ENCODE data around the gene FOXF1.

Gene FOXF1

DNA sequence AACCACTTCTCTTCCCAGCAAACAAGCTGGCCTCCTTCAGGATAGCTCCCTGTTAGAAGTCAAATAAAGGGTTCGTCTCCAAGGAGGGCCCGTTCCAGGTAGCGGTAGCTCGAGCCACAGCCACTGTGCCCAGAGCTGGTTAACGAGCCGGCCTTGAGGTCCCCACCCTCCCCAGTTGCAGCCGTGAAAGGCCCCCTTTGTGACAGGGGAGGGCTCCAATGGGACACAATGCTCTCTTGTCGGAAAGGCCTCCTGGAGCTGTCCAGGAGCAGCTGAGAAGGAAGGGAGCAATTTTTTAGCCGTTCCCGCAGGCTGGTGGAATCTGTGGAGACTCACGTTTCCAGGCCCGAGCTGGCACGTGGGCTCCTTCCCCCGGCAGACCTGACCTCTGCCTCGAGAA is 29.9 kb upstream of the FOXF1 start:
- no peak for DNase-seq (ENCODE audit: low spot score)
- Mint-ChIP-seq H3K9me3 (no peaks in the 10 kb centered on the region), H3K27ac (no peak overlapping the region), H3K27me3 (ENCODE audit: low read depth) (peaks cover 17% of the 10 kb centered on the region), H3K4me3 (no peak overlapping the region), H3K4me1 (ENCODE audit: low read depth) (no peaks in the 10 kb centered on the region), H3K36me3 (ENCODE audit: low read depth) (no peaks in the 10 kb centered on the region)

DNA sequence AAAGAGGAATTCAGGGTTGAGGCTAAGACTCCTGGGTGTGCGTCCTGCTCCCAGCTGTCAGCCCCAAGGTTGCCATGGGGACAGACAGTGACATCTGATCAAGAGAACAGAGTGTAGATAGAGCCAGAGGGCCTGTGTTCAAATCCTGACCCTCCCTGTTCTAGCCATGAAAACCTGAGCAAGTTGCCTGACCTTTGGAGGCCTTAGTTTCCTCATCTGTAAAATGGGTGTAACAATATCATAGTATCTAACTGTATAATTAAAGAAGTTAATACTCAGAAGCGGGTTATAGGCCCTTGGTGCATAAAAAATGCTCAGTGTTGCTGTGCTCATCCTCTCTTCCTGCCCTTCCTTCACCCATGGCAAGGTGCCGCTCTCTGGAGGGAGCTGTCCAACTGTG is 28.7 kb upstream of the FOXF1 start:
- DNase-seq (ENCODE audit: low spot score) = no peak
- H3K4me1 Mint-ChIP-seq (ENCODE audit: low read depth) = no peaks in the 10 kb centered on the region
- no peaks in the 10 kb centered on the region for H3K9me3 Mint-ChIP-seq
- H3K27me3 Mint-ChIP-seq (ENCODE audit: low read depth) = peaks cover 11% of the 10 kb centered on the region
- no peaks in the 10 kb centered on the region for H3K36me3 Mint-ChIP-seq (ENCODE audit: low read depth)
- H3K4me3 Mint-ChIP-seq = no peak overlapping the region
- H3K27ac Mint-ChIP-seq = no peak overlapping the region

DNA sequence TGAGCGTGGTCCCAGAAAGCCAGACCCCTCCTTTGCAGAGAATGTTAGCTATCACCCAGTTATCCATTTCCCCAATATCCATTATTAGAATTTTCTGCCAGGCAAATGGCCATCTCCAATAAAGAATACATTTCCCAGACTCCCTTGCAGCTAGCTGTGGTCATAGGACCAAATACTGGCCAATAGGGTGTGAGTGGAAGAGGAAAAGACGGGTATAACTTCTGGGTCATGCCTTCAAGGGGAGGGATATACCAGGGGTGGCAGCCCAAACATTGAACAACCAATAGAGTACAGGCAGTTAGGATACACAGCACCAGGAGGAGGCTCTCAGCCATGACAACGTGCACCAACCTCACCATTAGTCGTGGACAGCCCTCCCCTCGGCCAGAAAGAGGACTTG is 26.1 kb upstream of the FOXF1 start:
- no peaks in the 10 kb centered on the region for H3K9me3 Mint-ChIP-seq
- H3K4me3 Mint-ChIP-seq = no peak overlapping the region
- H3K4me1 Mint-ChIP-seq (ENCODE audit: low read depth) = no peaks in the 10 kb centered on the region
- no peaks in the 10 kb centered on the region for H3K27me3 Mint-ChIP-seq (ENCODE audit: low read depth)
- H3K36me3 Mint-ChIP-seq (ENCODE audit: low read depth) = no peaks in the 10 kb centered on the region
- no peak overlapping the region for H3K27ac Mint-ChIP-seq
- DNase-seq (ENCODE audit: low spot score) = no peak

DNA sequence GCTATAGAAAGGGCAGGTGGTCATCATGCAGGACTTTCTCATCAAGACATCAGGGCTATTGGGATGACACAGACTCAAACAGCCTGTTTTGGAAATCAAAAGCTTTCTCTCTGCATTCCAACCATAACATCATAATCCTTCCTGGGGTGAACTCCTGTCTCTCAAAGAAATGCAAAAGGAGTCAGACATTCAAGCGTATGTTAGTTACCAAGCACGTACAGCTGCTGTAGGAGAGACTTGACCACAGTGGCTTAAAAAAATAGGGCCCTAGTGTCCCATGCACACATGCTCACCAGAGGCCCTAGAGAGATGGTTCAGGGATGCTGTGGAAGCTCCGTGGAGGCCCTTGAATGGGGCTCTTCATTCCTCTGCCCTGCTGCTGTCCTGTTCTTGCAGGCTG is 24.6 kb upstream of the FOXF1 start:
- H3K27ac Mint-ChIP-seq = no peak overlapping the region
- no peak overlapping the region for H3K4me3 Mint-ChIP-seq
- no peak for DNase-seq (ENCODE audit: low spot score)
- no peaks in the 10 kb centered on the region for H3K4me1 Mint-ChIP-seq (ENCODE audit: low read depth)
- H3K27me3 Mint-ChIP-seq (ENCODE audit: low read depth) = peaks cover 5% of the 10 kb centered on the region
- no peaks in the 10 kb centered on the region for H3K9me3 Mint-ChIP-seq
- H3K36me3 Mint-ChIP-seq (ENCODE audit: low read depth) = no peaks in the 10 kb centered on the region

DNA sequence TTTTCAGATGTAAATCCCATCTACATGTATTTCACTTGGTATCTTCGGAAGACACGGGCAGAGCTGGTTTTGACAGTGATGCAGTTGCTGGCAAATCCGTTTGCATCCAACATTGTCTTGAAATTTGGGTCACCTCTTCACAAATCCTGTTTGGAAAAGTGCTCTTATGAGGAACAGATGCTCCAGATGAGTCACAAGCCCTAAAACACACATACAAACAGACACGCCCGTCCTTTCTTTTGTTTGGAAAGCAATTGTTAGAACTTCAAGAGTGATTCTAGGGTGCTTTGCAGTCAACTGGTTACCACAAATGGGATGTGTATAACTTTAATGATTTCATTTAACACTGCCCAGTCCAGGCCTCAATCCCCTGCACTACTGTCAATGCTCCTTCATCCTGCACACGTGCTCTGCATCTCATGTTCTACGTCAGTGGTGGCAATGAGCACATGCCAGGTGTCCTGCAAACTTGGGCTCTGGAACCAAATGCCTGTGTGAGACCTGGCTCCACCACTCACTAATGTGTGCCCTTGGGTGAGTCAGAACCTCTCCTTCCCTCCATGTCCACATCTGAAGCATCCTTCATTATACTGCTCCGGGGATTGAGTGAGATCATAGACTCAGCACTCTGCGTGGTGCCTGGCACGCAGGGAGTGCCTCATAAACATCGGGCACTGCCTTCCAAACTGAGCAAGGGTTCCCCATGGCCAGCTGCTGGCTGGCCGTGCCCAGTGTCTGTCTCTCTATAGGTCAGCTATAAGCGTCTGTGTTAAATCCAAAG is 19.3 kb upstream of the FOXF1 start:
- Mint-ChIP-seq H3K4me3 (no peak overlapping the region), H3K4me1 (ENCODE audit: low read depth) (no peaks in the 10 kb centered on the region), H3K36me3 (ENCODE audit: low read depth) (no peaks in the 10 kb centered on the region), H3K9me3 (no peaks in the 10 kb centered on the region), H3K27ac (no peak overlapping the region), H3K27me3 (ENCODE audit: low read depth) (peaks cover 44% of the 10 kb centered on the region)
- no peak for DNase-seq (ENCODE audit: low spot score)

DNA sequence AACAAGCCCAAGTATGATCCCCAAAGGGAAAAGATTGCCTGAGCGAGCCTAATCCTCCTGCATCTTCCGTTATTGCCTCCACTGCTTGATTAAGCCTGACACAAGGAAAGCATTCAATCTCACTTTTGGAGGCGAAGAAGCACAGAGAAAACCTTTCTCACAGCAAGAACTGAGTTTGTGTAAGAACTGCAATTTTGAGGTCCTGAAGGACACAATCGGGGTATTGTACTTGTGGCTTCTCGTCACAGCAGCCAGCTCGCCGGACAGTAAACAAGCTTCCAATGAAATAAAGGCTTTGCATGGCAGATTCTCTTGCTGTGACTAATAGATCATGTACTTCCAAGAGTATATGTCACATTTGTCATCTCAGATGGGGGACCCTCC is 18.7 kb upstream of the FOXF1 start:
- H3K4me1 Mint-ChIP-seq (ENCODE audit: low read depth) = no peaks in the 10 kb centered on the region
- H3K36me3 Mint-ChIP-seq (ENCODE audit: low read depth) = no peaks in the 10 kb centered on the region
- H3K4me3 Mint-ChIP-seq = no peak overlapping the region
- peaks cover 50% of the 10 kb centered on the region for H3K27me3 Mint-ChIP-seq (ENCODE audit: low read depth)
- DNase-seq (ENCODE audit: low spot score) = no peak
- no peaks in the 10 kb centered on the region for H3K9me3 Mint-ChIP-seq
- no peak overlapping the region for H3K27ac Mint-ChIP-seq

DNA sequence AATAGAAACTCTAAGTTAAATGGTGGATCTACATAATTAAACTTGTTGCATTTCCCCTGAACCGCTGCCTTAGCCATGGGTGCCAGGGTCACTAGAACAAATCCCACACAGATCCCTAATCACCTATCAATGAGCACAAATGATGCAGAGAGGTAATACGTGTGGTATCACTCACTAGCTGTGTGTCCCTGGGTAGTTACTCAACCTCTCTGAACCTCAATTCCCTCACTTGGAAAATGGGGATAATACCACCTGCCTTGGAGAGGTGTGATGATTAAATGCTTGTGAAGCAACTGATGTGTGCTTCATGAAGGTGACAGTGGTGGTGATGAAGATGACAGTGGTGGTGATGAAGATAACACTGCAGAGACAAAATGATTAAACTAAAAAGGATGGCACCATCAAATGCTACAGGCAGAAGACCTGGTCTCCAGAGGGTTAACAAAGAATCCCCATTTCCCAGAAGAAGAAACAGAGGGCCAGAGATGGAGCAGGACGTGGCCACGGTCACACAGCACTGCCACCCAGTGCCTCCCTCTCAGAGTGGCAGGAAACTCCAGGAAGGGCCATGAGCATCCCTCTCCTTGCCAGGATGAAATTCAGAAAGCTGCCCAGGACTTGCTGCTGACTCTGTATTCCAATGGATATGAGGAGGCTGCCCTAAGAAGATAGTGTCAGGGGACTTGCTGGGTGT is 17.9 kb upstream of the FOXF1 start:
- no peak overlapping the region for H3K27ac Mint-ChIP-seq
- no peaks in the 10 kb centered on the region for H3K9me3 Mint-ChIP-seq
- no peaks in the 10 kb centered on the region for H3K4me1 Mint-ChIP-seq (ENCODE audit: low read depth)
- no peak overlapping the region for H3K4me3 Mint-ChIP-seq
- no peak for DNase-seq (ENCODE audit: low spot score)
- no peaks in the 10 kb centered on the region for H3K36me3 Mint-ChIP-seq (ENCODE audit: low read depth)
- peaks cover 55% of the 10 kb centered on the region for H3K27me3 Mint-ChIP-seq (ENCODE audit: low read depth)

DNA sequence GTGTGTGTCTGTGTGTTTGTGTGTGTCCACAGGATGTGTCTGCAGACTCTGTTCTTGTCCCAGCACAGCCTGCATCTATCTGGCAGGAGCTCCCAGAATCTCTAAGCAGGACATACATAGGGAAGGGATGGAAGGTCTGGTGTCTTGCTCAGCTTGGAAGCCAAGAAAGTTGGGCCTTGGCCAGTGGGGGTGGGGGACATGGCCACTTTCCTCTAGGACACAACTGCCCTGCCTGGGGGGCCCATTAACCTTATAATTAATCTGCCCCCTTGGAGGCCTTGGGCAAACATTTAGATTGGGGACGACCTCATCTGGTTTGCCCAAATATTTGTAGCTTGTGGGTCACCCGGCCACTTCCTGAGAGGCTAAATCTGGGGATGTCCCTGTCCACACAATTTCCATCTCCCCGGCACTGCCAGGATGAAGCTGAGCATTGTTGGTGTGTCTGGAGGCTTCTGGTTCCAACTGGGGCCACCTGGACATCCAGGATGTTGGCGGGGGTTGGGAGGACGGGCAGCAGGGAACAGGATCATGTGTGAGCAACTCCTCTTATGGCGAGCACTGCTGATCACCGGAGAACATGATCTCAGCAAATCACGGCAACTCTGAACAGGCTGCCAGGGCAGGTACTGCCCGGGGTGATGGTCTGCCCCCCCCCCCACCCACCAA is 17.2 kb upstream of the FOXF1 start:
- H3K27me3 Mint-ChIP-seq (ENCODE audit: low read depth) = peaks cover 59% of the 10 kb centered on the region
- H3K9me3 Mint-ChIP-seq = no peaks in the 10 kb centered on the region
- no peaks in the 10 kb centered on the region for H3K4me1 Mint-ChIP-seq (ENCODE audit: low read depth)

DNA sequence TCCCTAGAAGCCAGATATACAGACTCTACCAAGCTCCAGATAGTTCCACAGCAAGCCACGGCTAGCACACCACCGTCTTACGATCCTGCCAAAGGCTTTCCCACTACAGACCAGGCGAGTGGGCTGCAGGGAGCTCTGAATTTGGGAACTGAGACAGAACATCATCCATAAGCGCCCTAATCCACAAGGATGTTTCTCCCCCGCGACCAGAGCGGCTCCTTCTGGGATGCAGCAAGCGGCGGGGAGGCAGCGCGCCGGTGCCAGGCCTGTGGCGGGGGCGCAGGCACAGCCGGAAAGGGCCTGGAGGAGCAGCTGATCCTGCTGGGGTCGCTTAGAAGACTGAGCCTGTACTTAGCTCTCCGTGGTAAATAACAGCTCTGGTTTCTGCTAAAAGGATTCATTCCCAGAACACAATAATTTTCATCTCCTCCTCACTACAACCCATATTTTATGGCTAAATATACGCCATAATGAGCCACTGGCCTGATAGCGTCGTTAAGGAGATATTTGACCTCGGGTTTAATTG is 16.2 kb upstream of the FOXF1 start:
- Mint-ChIP-seq H3K9me3 (no peaks in the 10 kb centered on the region), H3K4me3 (no peak overlapping the region), H3K27me3 (ENCODE audit: low read depth) (peaks cover 64% of the 10 kb centered on the region), H3K36me3 (ENCODE audit: low read depth) (no peaks in the 10 kb centered on the region), H3K27ac (no peak overlapping the region), H3K4me1 (ENCODE audit: low read depth) (no peaks in the 10 kb centered on the region)
- DNase-seq (ENCODE audit: low spot score) = no peak

More for the DNA sequence above, 17.2 kb upstream of the FOXF1 start:
- Mint-ChIP-seq H3K4me3 (no peak overlapping the region), H3K27ac (no peak overlapping the region), H3K36me3 (ENCODE audit: low read depth) (no peaks in the 10 kb centered on the region)
- no peak for DNase-seq (ENCODE audit: low spot score)

DNA sequence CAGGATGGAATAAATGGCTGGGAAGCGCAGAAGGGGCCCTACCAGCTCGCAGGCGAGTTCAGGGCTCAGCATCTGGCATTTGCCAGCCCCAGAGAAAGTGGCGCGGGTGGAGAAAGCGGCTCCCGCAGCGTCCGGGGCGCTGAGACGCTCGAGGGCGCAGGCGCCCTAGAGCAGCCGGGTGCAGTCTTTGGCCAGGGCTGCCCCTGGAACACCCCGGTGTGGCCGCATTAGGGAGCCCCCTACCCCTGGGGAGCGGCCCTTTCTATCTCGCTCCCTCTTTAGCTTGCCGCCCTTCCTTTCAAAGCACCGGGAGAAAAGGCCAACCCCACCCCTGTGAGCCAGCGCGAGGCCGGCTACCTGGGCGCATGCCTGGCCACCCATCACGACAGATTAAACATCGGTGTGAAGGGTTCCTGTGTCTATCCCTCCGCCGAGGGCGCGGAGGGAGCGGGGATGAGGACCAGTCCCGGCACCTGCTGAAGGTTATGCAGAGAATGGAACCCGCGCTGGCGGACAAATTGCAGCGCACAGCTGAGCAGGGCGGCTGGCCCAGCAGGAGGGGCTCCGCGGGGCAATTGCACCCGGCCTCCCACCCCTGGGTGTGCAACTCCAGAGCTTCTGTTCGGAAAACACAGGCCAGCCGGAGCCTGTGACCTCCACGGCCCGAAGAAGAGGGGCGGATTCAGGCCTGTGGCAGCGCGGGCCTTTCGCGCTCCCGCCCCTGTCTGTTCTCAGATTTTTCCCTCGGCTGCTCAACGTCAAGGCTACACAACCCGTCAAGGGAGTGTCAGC is 15.6 kb upstream of the FOXF1 start:
- Mint-ChIP-seq H3K27me3 (ENCODE audit: low read depth) (peaks cover 71% of the 10 kb centered on the region), H3K36me3 (ENCODE audit: low read depth) (no peaks in the 10 kb centered on the region), H3K4me3 (no peak overlapping the region), H3K4me1 (ENCODE audit: low read depth) (no peaks in the 10 kb centered on the region), H3K9me3 (no peaks in the 10 kb centered on the region), H3K27ac (no peak overlapping the region)
- no peak for DNase-seq (ENCODE audit: low spot score)

DNA sequence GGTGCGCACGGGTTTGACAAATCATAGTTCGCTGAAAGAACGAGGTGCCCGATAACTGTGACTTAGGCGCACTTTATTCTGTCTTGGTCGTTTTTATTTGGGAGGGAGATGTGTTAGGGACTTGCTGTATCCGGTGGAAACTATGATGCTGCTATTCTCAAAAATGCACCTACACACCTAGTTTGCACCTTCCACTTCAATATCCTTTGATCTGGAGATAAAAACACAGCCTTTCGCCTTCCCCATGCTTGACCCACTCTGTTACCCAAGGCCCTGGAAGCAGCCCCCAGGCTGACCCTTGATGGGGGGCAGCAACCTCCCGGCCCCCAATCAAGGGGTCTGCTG is 15.0 kb upstream of the FOXF1 start:
- H3K4me1 Mint-ChIP-seq (ENCODE audit: low read depth) = no peaks in the 10 kb centered on the region
- no peak overlapping the region for H3K4me3 Mint-ChIP-seq
- H3K36me3 Mint-ChIP-seq (ENCODE audit: low read depth) = no peaks in the 10 kb centered on the region
- peaks cover 73% of the 10 kb centered on the region for H3K27me3 Mint-ChIP-seq (ENCODE audit: low read depth)
- DNase-seq (ENCODE audit: low spot score) = no peak
- H3K27ac Mint-ChIP-seq = no peak overlapping the region
- no peaks in the 10 kb centered on the region for H3K9me3 Mint-ChIP-seq

DNA sequence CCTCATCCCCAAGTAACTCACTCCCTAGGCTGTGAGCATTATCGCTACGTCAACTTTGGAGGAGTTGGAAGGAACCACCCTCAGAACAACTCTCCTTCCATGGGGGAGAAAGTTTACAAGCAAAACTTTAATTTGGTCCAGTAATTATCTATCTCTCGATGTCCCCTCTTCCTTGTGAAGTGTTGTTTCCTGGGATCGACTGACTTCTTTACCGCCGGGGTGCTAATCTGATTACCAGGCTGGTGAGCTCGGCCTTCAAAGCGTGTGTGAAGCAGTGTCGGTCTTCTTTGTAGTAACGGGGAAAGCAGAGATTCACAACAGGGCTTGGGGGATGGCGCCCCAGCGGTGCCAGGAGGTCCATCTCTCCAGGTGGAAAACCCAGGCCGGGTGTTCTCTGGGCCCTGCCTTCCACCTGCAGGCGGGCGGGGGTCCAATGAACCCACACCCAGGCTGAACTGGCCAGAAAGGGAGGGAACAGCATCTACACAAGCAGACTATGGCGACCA is 14.5 kb upstream of the FOXF1 start:
- H3K4me1 Mint-ChIP-seq (ENCODE audit: low read depth) = no peaks in the 10 kb centered on the region
- no peaks in the 10 kb centered on the region for H3K9me3 Mint-ChIP-seq
- H3K4me3 Mint-ChIP-seq = no peak overlapping the region
- no peaks in the 10 kb centered on the region for H3K36me3 Mint-ChIP-seq (ENCODE audit: low read depth)
- DNase-seq (ENCODE audit: low spot score) = no peak
- H3K27ac Mint-ChIP-seq = no peak overlapping the region
- peaks cover 75% of the 10 kb centered on the region for H3K27me3 Mint-ChIP-seq (ENCODE audit: low read depth)

DNA sequence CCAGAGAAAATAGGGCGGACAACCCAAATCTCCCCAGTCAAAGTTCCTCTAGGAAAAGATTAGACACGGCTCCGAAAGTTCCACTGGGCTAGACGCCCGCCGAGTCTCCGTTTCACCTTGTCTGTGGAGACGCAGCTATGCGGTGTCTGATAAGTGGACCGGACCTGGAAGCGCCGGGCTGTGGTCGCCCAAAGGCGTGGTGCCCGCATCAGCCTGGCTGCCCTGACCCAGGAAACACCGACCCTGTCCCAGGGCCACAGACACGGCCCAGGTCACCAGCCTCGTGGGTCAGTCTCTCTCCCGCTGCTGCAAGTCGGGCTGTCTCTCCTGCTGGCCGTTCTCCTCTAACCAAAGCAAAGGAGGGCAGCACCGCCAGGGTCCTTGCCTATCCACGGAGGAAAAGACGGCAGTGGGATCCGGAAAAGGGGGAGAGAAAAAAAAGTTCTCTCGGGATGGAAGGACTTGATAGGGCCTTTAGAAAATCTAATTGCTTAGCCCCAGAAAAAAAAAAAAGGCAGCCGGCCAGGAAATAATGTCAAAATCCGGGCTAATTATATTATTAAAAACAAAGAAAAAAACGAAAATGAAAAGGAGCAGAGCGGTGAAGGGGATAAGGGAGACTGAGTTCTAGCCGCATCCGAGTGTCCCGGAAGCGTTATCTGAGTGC is 13.9 kb upstream of the FOXF1 start:
- peaks cover 77% of the 10 kb centered on the region for H3K27me3 Mint-ChIP-seq (ENCODE audit: low read depth)
- no peak for DNase-seq (ENCODE audit: low spot score)
- H3K9me3 Mint-ChIP-seq = no peaks in the 10 kb centered on the region
- H3K4me3 Mint-ChIP-seq = no peak overlapping the region
- no peaks in the 10 kb centered on the region for H3K4me1 Mint-ChIP-seq (ENCODE audit: low read depth)
- no peak overlapping the region for H3K27ac Mint-ChIP-seq
- H3K36me3 Mint-ChIP-seq (ENCODE audit: low read depth) = no peaks in the 10 kb centered on the region
